NCI-H2171 (cell line): ENCODE data around the gene PLEKHG5.

ENCODE experiments used
- DNase-seq: peaks from one replicate; lab custom pipeline; 2025; lab: John Stamatoyannopoulos, UW

Gene PLEKHG5

GRCh38 chr1:6475381-6476133 lies 15.9 kb downstream of the PLEKHG5 start:
- peak; percentile 33 for DNase-seq

- DNase-seq, result no peak
Measured at GRCh38 chr1:6474815-6475282, 16.6 kb downstream of the PLEKHG5 start.

GRCh38 chr1:6473974-6474814 lies 17.3 kb downstream of the PLEKHG5 start:
- peak; percentile 19 for DNase-seq

DNA sequence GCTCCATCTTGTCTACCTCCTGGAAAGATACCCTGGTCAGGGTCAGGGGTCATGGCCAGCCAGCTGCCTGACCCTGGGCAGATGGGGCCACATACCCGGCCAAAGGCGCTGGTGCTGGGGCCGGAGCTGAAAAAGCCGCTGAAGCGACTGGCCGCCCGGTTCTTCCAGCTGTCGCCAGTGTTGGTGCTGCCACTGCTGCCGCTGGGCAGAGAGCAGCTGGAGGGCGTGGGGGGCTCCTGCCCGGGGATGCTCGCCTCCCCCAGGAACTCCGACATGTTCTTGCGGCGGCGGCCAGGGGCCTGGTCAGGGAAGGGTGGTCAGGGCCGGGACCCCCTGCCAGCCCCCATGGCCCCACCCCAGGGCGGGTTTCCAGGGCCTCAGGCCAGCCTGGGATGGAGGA lies 18.3 kb downstream of the PLEKHG5 start:
- no peak for DNase-seq

GRCh38 chr1:6472391-6472790 lies 19.1 kb downstream of the PLEKHG5 start:
- DNase-seq, result no peak

- DNase-seq, result no peak
Measured at GRCh38 chr1:6471970-6472368, 19.5 kb downstream of the PLEKHG5 start.

DNA sequence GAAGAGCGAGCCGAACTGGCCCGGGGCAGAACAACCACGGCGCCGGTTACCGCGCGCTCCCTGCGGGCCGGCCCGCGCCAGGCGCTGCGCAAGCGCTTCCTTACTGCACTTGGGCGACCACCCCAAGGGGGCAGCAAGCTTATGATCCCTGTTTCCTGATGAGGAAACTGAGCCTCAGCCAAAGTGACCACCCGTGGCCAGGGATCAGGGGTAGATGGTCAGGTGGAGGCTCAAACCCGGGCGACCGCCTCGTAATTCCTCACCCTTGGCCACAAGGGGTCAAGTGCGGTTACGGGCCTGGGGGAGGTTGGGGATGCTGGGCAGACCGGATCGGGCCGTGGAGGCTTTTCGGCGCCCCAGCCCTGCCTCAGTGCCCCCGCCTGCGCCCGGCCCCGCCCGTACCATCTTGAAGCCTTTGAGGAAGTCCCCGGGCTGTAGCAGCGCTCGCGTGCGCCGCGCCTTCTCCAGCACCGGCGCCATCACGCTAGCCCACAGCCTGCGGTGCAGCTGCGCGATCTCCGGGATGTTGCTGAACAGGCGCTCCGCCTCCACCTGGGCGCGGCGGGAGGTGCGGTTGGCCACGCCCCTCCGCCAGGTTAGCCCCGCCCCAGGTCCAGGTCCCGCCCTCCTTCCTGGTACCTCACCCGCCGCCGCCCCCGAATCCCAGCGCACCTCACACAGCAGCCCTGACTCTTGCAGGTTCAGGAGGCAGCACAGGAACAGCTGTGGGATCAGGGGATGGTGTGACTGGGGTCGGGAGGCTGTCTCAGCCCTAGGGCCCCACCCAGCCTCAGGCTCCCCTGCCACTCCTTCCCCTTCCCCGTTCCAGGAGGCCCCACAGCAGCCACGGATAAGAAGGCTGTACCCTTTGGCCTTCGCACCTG lies 20.1 kb downstream of the PLEKHG5 start:
- no peak for DNase-seq

GRCh38 chr1:6470132-6471085 lies 21.1 kb downstream of the PLEKHG5 start:
- no peak for DNase-seq

GRCh38 chr1:6468729-6469461 lies 22.6 kb downstream of the PLEKHG5 start:
- no peak for DNase-seq

DNA sequence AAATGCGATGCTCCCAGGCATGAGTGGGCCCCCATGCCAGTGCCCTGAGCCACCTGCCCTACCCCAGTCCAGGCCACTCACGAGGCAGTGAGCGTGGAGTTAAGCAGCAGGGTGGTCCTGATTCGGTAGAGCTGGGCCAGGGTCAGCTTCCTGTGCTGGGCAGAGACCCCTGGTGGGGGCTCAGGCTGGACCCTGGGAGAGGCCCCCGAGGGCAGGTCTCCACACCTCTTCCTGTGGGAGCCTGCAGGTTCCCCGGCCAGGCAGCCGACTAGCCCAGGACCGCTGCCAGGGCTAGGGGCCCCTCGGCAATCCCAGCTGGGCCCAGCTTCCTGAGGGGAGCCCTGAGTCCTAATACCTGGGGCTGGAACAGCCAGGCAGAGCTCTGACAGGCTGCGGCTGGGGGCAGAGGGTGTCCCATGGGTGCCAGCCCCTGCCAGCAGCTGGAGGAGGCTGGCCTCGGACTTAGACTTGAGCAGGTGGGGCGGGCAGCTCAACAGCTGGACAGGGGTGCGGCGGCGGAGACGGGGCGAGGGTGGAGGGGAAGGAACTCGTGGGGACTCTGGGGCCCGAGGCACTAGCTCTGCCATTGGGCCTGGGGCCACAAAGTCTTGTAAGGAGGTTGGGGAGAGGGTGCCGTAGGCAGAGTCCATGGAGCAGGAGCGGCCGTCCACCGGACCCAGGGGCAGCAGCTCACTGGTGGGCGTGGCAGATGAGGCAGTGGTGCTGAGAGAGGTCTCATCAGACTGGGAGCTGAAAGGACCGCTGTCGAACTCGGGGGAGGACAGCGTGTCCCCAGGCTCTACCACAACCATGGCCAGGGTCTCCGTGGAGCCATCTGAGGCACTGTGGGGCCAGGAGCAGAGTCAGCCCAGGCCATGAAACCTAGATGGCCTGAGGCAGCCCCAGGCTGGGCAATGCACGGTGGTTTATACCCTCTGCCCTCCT lies 23.5 kb downstream of the PLEKHG5 start:
- no peak for DNase-seq

GRCh38 chr1:6467224-6467623 lies 24.2 kb downstream of the PLEKHG5 start:
- DNase-seq, result no peak

- DNase-seq, result no peak
Measured at GRCh38 chr1:6466751-6467150, 24.7 kb downstream of the PLEKHG5 start.

GRCh38 chr1:6466023-6466422 lies 25.4 kb downstream of the PLEKHG5 start, which contains the start of gene TNFRSF25:
TNFRSF25 (minus strand) TSS chr1:6466173; CDS start chr1:6466107, 66 bp downstream.
- DNase-seq, result no peak

GRCh38 chr1:6465461-6466005 lies 25.9 kb downstream of the PLEKHG5 start:
- DNase-seq, result no peak

- DNase-seq, result no peak
Measured at GRCh38 chr1:6464915-6465314, 26.6 kb downstream of the PLEKHG5 start.

DNA sequence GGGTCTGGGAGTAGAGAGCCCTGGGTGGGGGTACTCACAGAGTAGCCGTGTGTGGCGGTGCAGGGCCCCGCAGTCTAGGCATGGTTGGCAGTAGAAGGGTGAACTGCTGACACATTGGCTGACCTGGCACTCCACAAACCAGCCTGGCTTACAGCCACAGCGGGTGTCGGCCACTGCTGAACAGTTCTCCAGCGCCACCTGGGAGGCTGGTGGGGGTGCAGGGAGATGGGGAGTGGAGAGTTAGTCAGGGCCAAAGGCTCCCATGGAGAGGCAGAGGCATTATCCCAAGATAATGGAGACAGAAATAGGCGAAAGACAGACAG lies 27.0 kb downstream of the PLEKHG5 start:
- no peak for DNase-seq

DNA sequence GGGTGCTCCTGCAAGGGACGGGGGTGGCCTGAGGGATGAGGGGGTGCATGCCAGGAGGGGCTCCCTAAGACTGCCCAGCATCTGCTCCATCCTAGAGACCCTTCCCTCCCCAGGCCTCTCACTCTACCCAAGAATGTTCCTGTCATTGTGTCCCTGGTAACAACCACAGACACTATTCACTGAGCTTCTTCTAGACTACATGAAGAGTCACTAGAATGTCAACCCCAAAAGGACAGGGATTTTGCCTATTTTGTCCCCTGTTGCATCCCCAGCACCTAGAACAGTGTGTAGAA lies 28.4 kb downstream of the PLEKHG5 start:
- DNase-seq, result no peak

DNA sequence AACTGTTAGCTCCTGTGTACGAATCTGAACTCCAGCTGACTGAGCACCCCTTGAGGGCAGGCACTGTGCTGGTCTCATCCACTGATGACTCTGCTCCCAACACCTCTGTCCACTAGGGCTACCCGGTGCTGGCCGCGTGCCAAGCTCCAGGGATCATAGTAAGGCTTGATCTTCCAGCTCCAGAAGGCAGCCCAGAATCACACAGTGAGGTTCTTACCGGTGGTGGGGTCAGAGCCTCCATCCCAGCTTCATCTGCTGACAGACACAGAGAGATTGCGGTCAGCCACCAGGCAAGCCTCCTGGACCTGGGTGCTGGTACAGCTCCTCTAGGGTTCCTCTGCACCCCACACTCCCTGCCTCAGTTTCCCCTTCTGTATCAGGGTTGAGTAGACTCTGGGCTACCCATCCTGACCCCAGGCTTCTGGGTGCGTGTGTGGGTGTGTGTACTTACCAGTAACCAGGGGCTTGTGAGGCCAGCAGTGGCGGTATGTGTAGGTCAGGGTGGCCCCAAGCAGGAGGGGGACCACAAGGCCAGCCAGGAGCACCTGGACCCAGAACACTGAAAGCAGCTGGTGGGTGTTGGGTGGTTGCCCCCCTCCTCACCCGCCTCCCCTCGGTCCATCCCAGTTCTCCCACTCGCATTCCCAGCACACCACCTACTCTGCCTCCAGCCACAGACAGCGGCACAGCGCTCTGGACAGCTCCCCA lies 28.9 kb downstream of the PLEKHG5 start:
- DNase-seq, result no peak
